Measurements from ENCODE around the gene CREB3L2. TPM values are rescaled to one million over a fixed set of nuclear protein-coding genes. Genes with fewer than 3 reads are reported as not detected.
A peak's percentile ranks its signal among the peaks of the same experiment; 100 is the strongest.

CREB3L2 gene
- total and polyA plus RNA-seq, 11 donors, result 4.0 to 40.6 (median 21.8) TPM

DNA sequence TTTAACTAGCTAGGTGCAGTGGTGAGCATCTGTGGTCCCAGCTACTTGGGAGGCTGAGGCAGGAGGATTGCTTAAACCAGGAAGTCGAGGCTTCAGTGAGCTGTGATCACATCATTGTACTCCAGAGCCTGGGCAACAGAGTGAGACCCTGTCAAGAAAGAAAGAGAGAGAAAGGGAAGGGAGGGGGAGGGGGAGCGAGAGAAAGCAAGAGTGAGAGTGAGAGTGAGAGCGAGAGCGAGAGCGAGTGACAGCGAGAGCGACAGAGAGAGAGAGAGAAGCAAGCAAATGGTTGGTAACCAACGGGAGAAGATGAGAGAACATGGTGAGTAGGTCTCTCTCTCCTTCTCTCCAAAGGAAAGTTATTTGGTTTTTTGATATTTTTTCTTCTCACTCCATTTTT is 85.3 kb downstream of the CREB3L2 start:
- ATAC-seq (no peak), DNase-seq (no peak)
- peaks cover 0 to 49% (median 45%) of the 10 kb centered on the region in 9 donors for H3K36me3 ChIP-seq
- TF ChIP-seq, protein P1, sequence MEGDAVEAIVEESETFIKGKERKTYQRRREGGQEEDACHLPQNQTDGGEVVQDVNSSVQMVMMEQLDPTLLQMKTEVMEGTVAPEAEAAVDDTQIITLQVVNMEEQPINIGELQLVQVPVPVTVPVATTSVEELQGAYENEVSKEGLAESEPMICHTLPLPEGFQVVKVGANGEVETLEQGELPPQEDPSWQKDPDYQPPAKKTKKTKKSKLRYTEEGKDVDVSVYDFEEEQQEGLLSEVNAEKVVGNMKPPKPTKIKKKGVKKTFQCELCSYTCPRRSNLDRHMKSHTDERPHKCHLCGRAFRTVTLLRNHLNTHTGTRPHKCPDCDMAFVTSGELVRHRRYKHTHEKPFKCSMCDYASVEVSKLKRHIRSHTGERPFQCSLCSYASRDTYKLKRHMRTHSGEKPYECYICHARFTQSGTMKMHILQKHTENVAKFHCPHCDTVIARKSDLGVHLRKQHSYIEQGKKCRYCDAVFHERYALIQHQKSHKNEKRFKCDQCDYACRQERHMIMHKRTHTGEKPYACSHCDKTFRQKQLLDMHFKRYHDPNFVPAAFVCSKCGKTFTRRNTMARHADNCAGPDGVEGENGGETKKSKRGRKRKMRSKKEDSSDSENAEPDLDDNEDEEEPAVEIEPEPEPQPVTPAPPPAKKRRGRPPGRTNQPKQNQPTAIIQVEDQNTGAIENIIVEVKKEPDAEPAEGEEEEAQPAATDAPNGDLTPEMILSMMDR (IDR thresholded peaks at IDR 0.05), result no peak
- H3K4me1 ChIP-seq, result peaks cover 0 to 30% (median 4%) of the 10 kb centered on the region in 12 donors
- no peaks in the 10 kb centered on the region for H3K9me3 ChIP-seq
- H3K27ac ChIP-seq, result peak overlapping the region in 4 of 12 donors; percentile 3 to 52 (median 31)
- no peaks in the 10 kb centered on the region for H3K27me3 ChIP-seq
- H3K4me3 ChIP-seq, result no peak overlapping the region
- whole genome bisulfite sequencing, 4 donors, result 93 to 98% (median 95%) methylated on average over 8 of the region's 8 CpGs
- intact Hi-C loops (cut with DNase I), result loop anchor here in 1 of 10 donors (10.0 kb wide), 1 partner anchor 48 kb away; no protein-coding TSS in a partner anchor

DNA sequence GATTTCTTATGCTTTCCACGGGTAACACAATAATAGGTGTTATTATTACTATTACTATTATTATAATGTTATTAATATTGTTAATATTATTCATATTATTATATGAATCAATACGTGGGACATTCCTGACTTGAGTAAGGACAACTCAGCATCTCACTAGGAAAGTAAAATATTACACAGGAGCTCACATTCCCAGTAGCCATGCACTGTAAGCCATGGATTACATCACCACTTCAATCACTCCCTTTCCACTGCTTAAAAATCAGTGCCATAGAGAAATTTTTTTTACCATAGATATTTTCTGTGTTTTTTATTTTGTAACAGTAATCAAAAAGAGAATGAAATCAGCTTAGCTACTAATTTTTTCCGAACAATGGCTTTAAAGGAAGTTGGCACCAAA is 86.6 kb downstream of the CREB3L2 start:
- 88 to 90% (median 89%) methylated on average over 3 of the region's 3 CpGs for WGBS, 4 donors
- H3K36me3 ChIP-seq, result peaks cover 0 to 62% (median 58%) of the 10 kb centered on the region in 9 donors

DNA sequence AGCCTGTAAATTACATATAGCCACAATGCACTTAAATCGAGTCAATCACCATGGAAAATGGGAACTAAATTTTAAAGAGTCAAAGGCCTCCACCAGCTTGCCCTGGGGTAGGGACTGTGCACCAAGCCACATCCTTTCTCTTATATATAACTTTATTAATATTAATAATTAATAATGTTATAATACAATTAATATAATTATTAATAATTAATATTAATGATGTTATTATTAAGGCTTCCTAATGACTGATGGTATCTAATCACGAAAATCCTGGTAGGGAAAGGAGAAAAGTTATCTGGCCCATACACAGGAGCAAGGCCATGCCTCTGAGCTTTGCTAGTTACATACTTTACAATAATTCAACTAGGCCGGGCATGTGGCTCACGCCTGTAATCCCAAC is 87.9 kb downstream of the CREB3L2 start:
- ATAC-seq, result no peak
- intact Hi-C loops (cut with DNase I), result loop anchor here in 1 of 10 donors (10.0 kb wide), 1 partner anchor 51 kb away; no protein-coding TSS in a partner anchor
- 94 to 97% (median 96%) methylated on average over 4 of the region's 4 CpGs for WGBS, 4 donors

More for the DNA sequence above, 86.6 kb downstream of the CREB3L2 start:
- no peaks in the 10 kb centered on the region for H3K27me3 ChIP-seq
- peaks cover 0 to 19% (median 0%) of the 10 kb centered on the region in 12 donors for H3K4me1 ChIP-seq
- TF ChIP-seq POLR2A (IDR thresholded peaks at IDR 0.05), result no peak
- TF ChIP-seq, protein P1 (IDR thresholded peaks at IDR 0.05), result no peak
- DNase-seq (no peak), ATAC-seq (no peak)
- intact Hi-C loops (cut with DNase I), result loop anchor here in 1 of 10 donors (10.0 kb wide), 1 partner anchor 50 kb away; no protein-coding TSS in a partner anchor
- no peaks in the 10 kb centered on the region for H3K9me3 ChIP-seq
- H3K4me3 ChIP-seq, result no peak overlapping the region
- no peak overlapping the region for H3K27ac ChIP-seq

DNA sequence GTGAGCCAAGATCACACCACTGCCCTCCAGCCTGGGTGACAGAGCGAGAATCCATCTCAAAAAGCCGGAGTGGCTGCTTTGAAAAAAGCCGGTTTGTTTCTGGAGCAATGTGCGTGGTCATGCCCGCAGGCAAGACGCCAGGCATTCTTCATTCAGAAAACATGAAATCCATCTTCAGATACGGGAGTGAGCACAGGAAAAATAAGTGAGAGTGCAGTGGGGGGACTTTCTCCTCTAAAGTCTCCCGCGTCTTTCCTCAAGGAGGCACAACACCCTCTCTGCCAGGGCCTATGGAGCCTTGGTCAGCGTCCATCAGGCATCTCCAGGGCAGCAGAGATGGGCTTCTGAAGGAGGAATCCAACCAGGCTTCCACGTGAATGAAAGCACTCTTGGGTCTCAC is 92.8 kb downstream of the CREB3L2 start:
- Histone ChIP-seq H3K9me3 (no peaks in the 10 kb centered on the region), H3K27ac (peak overlapping the region in 6 of 12 donors; percentile 6 to 60 (median 31)), H3K36me3 (peaks cover 0 to 100% (median 94%) of the 10 kb centered on the region in 9 donors), H3K4me3 (no peak overlapping the region), H3K27me3 (no peaks in the 10 kb centered on the region), H3K4me1 (peaks cover 0 to 8% (median 0%) of the 10 kb centered on the region in 12 donors)
- DNase-seq (peak in 1 of 5 donors; percentile 42), ATAC-seq (peak in 3 of 4 donors; percentile 5 to 50 (median 14))
- intact Hi-C loops (cut with DNase I), result loop anchor here in 1 of 10 donors (10.0 kb wide), 1 partner anchor 826 kb away; no protein-coding TSS in a partner anchor
- TF ChIP-seq, protein P1 (IDR thresholded peaks at IDR 0.05), result no peak
- no peak for TF ChIP-seq POLR2A (IDR thresholded peaks at IDR 0.05)
- WGBS, 4 donors, result 79 to 91% (median 86%) methylated on average over 11 of the region's 11 CpGs

More for the DNA sequence above, 87.9 kb downstream of the CREB3L2 start:
- DNase-seq, result no peak
- H3K36me3 ChIP-seq, result peaks cover 0 to 75% (median 69%) of the 10 kb centered on the region in 9 donors
- peaks cover 0 to 14% (median 0%) of the 10 kb centered on the region in 12 donors for H3K4me1 ChIP-seq
- no peak overlapping the region for H3K27ac ChIP-seq
- no peak overlapping the region for H3K4me3 ChIP-seq
- TF ChIP-seq, protein P1 (IDR thresholded peaks at IDR 0.05), result no peak
- no peak for TF ChIP-seq POLR2A (IDR thresholded peaks at IDR 0.05)
- no peaks in the 10 kb centered on the region for H3K27me3 ChIP-seq
- H3K9me3 ChIP-seq, result no peaks in the 10 kb centered on the region
